SK-N-SH treated with all-trans-retinoic acid at 6 μM for 48 hours (cell line): ENCODE results near the gene GMPR2.
"Not testable (repeated sequence)": the region's sequence is repeated elsewhere in the genome, so short reads cannot be mapped to it uniquely, and the experiment has no call there.

ENCODE experiments used
- ATAC-seq: fragments of 200-7000 bp; cut with Tn5 transposase; 3 replicates; pipeline ENCODE4 v1.9.1; 2020; ENCODE audit warnings: mild to moderate bottlenecking, moderate library complexity
- BACH2 ChIP-seq: fragments of 250-450 bp; sonication (Bioruptor Pico); IDR thresholded peaks from 2 replicates; pipeline ENCODE4 v1.9.0; 2021; ENCODE audit warnings: mild to moderate bottlenecking, borderline replicate concordance
- CREB5 ChIP-seq: fragments of 250-450 bp; sonication (Bioruptor Pico); IDR thresholded peaks from 2 replicates; pipeline ENCODE4 v1.5.1; 2020; ENCODE audit warnings: low read depth, mild to moderate bottlenecking, moderate library complexity
- CSDC2 ChIP-seq: fragments of 250-450 bp; sonication (Bioruptor Pico); IDR thresholded peaks from 2 replicates; pipeline ENCODE4 v1.5.0; 2020; ENCODE audit warnings: mild to moderate bottlenecking, moderate library complexity
- ESRRG ChIP-seq: fragments of 250-450 bp; sonication (Bioruptor Pico); IDR thresholded peaks from 2 replicates; pipeline ENCODE4 v1.6.1; 2021; ENCODE audit warnings: mild to moderate bottlenecking
- GLIS3 ChIP-seq: fragments of 250-450 bp; sonication (Bioruptor Pico); IDR thresholded peaks from 2 replicates; pipeline ENCODE4 v1.5.0; 2020; ENCODE audit warnings: mild to moderate bottlenecking, moderate library complexity
- ISL1 ChIP-seq: fragments of 250-450 bp; sonication (Bioruptor Pico); IDR thresholded peaks from 2 replicates; pipeline ENCODE4 v2.1.2; 2022; ENCODE audit warnings: mild to moderate bottlenecking, moderate library complexity
- OSR1 ChIP-seq: fragments of 250-450 bp; sonication (Bioruptor Pico); IDR thresholded peaks from 2 replicates; pipeline ENCODE4 v1.8.0; 2022; ENCODE audit warnings: moderate library complexity, mild to moderate bottlenecking, inconsistent platforms
- RARB ChIP-seq: fragments of 250-450 bp; sonication (Bioruptor Pico); IDR thresholded peaks from 2 replicates; pipeline ENCODE4 v1.8.0; 2021; ENCODE audit warnings: mild to moderate bottlenecking, moderate library complexity
- TOX ChIP-seq: fragments of 250-450 bp; sonication (Bioruptor Pico); IDR thresholded peaks from 2 replicates; pipeline ENCODE4 v1.8.0; 2021; ENCODE audit warnings: mild to moderate bottlenecking, moderate library complexity, borderline replicate concordance
- TSHZ2 ChIP-seq: fragments of 250-450 bp; sonication (Bioruptor Pico); IDR thresholded peaks from 2 replicates; pipeline ENCODE4 v1.5.0; 2020; ENCODE audit warnings: mild to moderate bottlenecking, moderate library complexity
- ZFP30 ChIP-seq: fragments of 450-650 bp; formaldehyde crosslinking; IDR thresholded peaks from 2 replicates; pipeline ENCODE4 v1.5.0; 2022; ENCODE audit warnings: mild to moderate bottlenecking, moderate library complexity
- ZNF565 ChIP-seq: fragments of 450-650 bp; formaldehyde crosslinking; conservative IDR thresholded peaks from 2 replicates; pipeline ENCODE4 v1.5.0; 2020; ENCODE audit warnings: low read depth, mild to moderate bottlenecking, moderate library complexity
- ZNF70 ChIP-seq: fragments of 450-650 bp; formaldehyde crosslinking; IDR thresholded peaks from 2 replicates; pipeline ENCODE4 v1.5.0; 2020; ENCODE audit warnings: mild to moderate bottlenecking, moderate library complexity
- TF ChIP-seq, protein P1 (sequence below): fragments of 250-450 bp; sonication (Bioruptor Pico); IDR thresholded peaks from 2 replicates; pipeline ENCODE4 v1.8.0; 2021; ENCODE audit warnings: low read depth, mild to moderate bottlenecking, moderate library complexity, borderline replicate concordance
- TF ChIP-seq, protein P2 (sequence below): fragments of 250-450 bp; sonication (Bioruptor Pico); IDR thresholded peaks from 2 replicates; pipeline ENCODE4 v1.8.0; 2020; ENCODE audit warnings: mild to moderate bottlenecking, moderate library complexity, borderline replicate concordance

GMPR2 gene

GRCh38 chr14:24198814-24199524, 33.8 kb upstream of the GMPR2 start:
- ATAC-seq, result no peak
- TF ChIP-seq ZNF565 (CRISPR knock-in tag) (no peak), CSDC2 (no peak)

DNA sequence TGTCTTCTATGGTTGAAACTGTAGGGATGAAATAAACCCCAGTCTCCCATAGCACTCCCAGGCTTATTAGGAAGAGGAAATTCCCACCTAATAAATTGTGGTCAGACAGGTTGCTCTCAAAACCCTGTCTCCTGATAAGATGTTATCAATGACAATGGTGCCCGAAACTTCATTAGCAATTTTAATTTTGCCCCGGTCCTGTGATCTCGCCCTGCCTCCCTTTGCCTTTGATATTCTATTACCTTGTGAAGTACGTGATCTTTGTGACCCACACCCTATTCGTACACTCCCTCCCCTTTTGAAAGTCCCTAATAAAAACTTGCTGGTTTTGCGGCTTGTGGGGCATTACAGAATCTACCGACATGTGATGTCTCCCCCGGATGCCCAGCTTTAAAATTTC, 30.2 kb upstream of the GMPR2 start:
- not testable (repeated sequence) for ATAC-seq

- ATAC-seq, result not testable (repeated sequence)
These were observed 29.4 kb upstream of the GMPR2 start for GRCh38 chr14:24203249-24203886.

DNA sequence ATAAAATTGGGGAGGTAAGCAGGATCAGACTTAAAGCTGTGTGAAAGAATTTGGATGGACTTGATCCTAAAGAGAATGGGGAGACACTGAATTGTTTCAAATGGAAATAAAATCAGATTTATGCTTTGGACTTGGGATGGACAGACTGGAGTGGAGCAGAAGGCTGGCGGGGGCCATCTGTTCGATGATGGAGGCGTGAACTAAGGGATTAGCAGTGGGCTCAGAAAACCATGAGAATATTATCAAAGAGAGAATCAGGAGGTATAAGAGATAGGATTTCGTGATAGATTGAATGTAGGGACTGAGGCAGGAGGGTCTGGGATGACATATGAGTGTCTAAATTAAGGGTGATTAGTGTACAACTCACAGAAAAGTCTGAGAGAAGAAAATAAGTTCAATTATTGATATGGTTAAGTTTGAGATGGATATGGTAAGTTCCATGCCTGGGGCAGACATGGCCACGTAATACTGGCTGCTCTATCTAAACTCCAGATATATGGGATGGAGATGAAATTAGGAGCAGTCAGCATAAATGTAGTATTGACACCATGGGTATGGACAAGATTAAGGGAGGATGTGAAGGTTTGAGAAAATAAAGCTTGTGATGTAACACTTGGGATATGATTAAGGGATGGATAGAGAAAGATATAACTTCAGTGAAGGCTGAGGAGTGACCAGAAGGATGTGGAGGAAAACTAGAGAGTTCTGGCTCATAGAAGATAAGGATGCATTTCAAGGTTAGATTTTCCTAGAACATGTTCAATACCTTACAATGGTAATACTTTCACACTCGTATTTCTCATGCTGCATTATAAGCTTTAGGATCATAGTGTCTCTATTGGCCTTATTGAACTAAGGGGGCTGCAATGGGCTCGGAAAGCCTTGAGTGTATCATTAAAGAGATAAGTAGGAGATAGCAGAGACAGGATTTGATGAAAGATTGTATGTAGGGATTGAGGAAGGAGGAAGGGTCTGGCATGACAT, 28.3 kb upstream of the GMPR2 start:
- no peak for TF ChIP-seq CSDC2
- TF ChIP-seq, all 23 proteins: peak for 0
- no peak for ATAC-seq

- ATAC-seq, result no peak
- no peak for TF ChIP-seq ZFP30
- TF ChIP-seq, all 23 proteins: peak for 0
These were observed 26.2 kb upstream of the GMPR2 start for GRCh38 chr14:24206260-24207103.

GRCh38 chr14:24207104-24207551, 25.6 kb upstream of the GMPR2 start:
- ATAC-seq, result no peak

DNA sequence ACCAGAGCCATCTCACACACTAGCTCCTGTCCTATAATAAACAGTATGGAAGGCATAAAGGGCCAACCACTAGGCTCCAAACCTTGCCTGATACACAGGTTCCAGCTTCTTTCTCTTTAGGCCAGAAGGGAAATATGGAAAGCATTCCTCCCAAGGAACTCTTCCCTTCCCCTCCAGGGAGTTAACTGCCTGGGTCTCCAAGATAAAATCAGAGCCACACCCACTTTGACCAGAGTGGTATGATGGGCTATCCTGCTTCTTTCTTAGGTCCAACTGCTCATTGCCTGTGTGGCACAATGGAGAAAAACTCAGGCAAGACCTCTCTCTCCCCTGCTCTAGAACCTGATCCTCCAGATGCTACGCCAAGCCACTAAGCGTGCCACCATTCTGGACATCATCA, 25.1 kb upstream of the GMPR2 start:
- TF ChIP-seq ISL1 (CRISPR knock-in tag) (no peak), TSHZ2 (no peak), ZNF70 (CRISPR knock-in tag) (no peak), ESRRG (CRISPR knock-in tag) (no peak), TOX (CRISPR knock-in tag) (no peak), RARB (no peak), ZNF565 (CRISPR knock-in tag) (no peak), BACH2 (CRISPR knock-in tag) (no peak), CREB5 (CRISPR knock-in tag) (no peak)
- TF ChIP-seq, protein P1, sequence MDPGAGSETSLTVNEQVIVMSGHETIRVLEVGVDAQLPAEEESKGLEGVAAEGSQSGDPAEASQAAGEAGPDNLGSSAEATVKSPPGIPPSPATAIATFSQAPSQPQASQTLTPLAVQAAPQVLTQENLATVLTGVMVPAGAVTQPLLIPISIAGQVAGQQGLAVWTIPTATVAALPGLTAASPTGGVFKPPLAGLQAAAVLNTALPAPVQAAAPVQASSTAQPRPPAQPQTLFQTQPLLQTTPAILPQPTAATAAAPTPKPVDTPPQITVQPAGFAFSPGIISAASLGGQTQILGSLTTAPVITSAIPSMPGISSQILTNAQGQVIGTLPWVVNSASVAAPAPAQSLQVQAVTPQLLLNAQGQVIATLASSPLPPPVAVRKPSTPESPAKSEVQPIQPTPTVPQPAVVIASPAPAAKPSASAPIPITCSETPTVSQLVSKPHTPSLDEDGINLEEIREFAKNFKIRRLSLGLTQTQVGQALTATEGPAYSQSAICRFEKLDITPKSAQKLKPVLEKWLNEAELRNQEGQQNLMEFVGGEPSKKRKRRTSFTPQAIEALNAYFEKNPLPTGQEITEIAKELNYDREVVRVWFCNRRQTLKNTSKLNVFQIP (CRISPR knock-in tag), result no peak
- TF ChIP-seq, protein P2, sequence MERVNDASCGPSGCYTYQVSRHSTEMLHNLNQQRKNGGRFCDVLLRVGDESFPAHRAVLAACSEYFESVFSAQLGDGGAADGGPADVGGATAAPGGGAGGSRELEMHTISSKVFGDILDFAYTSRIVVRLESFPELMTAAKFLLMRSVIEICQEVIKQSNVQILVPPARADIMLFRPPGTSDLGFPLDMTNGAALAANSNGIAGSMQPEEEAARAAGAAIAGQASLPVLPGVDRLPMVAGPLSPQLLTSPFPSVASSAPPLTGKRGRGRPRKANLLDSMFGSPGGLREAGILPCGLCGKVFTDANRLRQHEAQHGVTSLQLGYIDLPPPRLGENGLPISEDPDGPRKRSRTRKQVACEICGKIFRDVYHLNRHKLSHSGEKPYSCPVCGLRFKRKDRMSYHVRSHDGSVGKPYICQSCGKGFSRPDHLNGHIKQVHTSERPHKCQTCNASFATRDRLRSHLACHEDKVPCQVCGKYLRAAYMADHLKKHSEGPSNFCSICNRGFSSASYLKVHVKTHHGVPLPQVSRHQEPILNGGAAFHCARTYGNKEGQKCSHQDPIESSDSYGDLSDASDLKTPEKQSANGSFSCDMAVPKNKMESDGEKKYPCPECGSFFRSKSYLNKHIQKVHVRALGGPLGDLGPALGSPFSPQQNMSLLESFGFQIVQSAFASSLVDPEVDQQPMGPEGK (CRISPR knock-in tag), result no peak
- TF ChIP-seq, all 23 proteins: peak for 0
- ATAC-seq, result no peak

More at GRCh38 chr14:24207104-24207551, 25.6 kb upstream of the GMPR2 start:
- no peak for TF ChIP-seq BACH2 (CRISPR knock-in tag)
- TF ChIP-seq GLIS3, result no peak
- TF ChIP-seq ISL1 (CRISPR knock-in tag), result no peak
- no peak for TF ChIP-seq CREB5 (CRISPR knock-in tag)
- TF ChIP-seq RARB, result no peak
- TF ChIP-seq ZNF565 (CRISPR knock-in tag), result no peak
- no peak for TF ChIP-seq OSR1 (CRISPR knock-in tag)
